A549 (cell line): ENCODE data around the gene VSNL1. TPM values are rescaled to one million over a fixed set of nuclear protein-coding genes. Genes with fewer than 3 reads are reported as not detected.

Source experiments
- ATAC-seq, 2 experiments: fragments of 200-7000 bp in 1 of 2; fragments of >200 bp in 1 of 2; cut with Nextera tagmentation in 1 of 2; cut with Tn5 transposase in 1 of 2; 3 replicates each; pipeline versions ENCODE4 v1.8.0 to v1.9.1; 2018 to 2020; ENCODE audit warnings: mild to moderate bottlenecking in 1 of 2, moderate library complexity in 1 of 2
- CTCF ChIA-PET: fragments of 300-600 bp; sonication (Branson Sonifier 250); formaldehyde crosslinking; extraction: SDS; loops from one replicate; lab custom pipeline; 2021; ENCODE audit warnings: antibody characterized with exemption, inconsistent platforms; lab: Yijun Ruan, JAX
- POLR2A ChIA-PET: fragments of 350-600 bp; formaldehyde crosslinking; extraction: SDS; loops from one replicate; lab custom pipeline; 2021; ENCODE audit warnings: antibody characterized with exemption, inconsistent platforms; lab: Yijun Ruan, JAX
- DNase-seq, 2 experiments: peaks; one replicate each; pipeline versions ENCODE4 v3.0.0 to v3.0.0-alpha.2; 2011 to 2016; ENCODE audit warnings: low read depth in 1 of 2, low spot score in 1 of 2
- FAIRE-seq: peaks from 2 replicates; lab custom pipeline; 2011; peaks lifted over from hg19 to GRCh38; lab: Jason Lieb, UNC
- H3K27ac ChIP-seq, 2 experiments: fragments of >200 bp; sonication (Bioruptor Twin); formaldehyde crosslinking; 3 replicates each; pipeline ENCODE4 v1.5.1; 2016 to 2017
- H3K4me1 ChIP-seq: fragments of >200 bp; sonication (Bioruptor Twin); formaldehyde crosslinking; 3 replicates; pipeline ENCODE4 v1.6.1; 2016
- H3K4me2 ChIP-seq: fragments of >200 bp; sonication (Bioruptor Twin); formaldehyde crosslinking; 3 replicates; pipeline ENCODE4 v1.6.1; 2016
- H3K4me3 ChIP-seq: fragments of >200 bp; sonication (Bioruptor Twin); formaldehyde crosslinking; 3 replicates; pipeline ENCODE4 v1.5.1; 2016
- H3K9me3 ChIP-seq: fragments of >200 bp; sonication (Bioruptor Twin); formaldehyde crosslinking; 3 replicates; pipeline ENCODE4 v1.6.1; 2016
- BCL3 ChIP-seq: fragments of >200 bp; sonication (Bioruptor Twin); formaldehyde crosslinking; IDR thresholded peaks from 3 replicates; pipeline ENCODE4 v1.6.1; 2016
- CBX2 ChIP-seq: fragments of 200-600 bp; sonication (generic); IDR thresholded peaks from 2 replicates; pipeline ENCODE4 v1.6.1; 2016; ENCODE audit warnings: low read depth, mild to moderate bottlenecking, borderline replicate concordance
- CBX8 ChIP-seq: fragments of 200-600 bp; sonication (generic); IDR thresholded peaks from 2 replicates; pipeline ENCODE4 v1.6.1; 2016
- CHD2 ChIP-seq: fragments of 150-350 bp; IDR thresholded peaks from 2 replicates; pipeline ENCODE4 v1.6.1; 2014; ENCODE audit warnings: low read length; ENCODE audit not compliant: partially characterized antibody
- CTCF ChIP-seq: fragments of >200 bp; sonication (Bioruptor Twin); formaldehyde crosslinking; IDR thresholded peaks from 3 replicates; pipeline ENCODE4 v1.5.1; 2016
- E2F6 ChIP-seq: IDR thresholded peaks from 2 replicates; pipeline ENCODE4 v1.6.1; 2012; ENCODE audit warnings: low read depth, borderline replicate concordance
- EHF ChIP-seq: fragments of 250-450 bp; sonication (Bioruptor Pico); IDR thresholded peaks from 2 replicates; pipeline ENCODE4 v1.5.0; 2020; ENCODE audit warnings: mild to moderate bottlenecking
- EHMT2 ChIP-seq: fragments of 200-600 bp; sonication (generic); IDR thresholded peaks from 2 replicates; pipeline ENCODE4 v1.6.1; 2016; ENCODE audit warnings: antibody characterized with exemption, low read depth, mild to moderate bottlenecking, moderate library complexity
- ELK1 ChIP-seq: fragments of 150-350 bp; IDR thresholded peaks from 2 replicates; pipeline ENCODE4 v1.6.1; 2014; ENCODE audit warnings: low read depth, mild to moderate bottlenecking, low read length
- EP300 ChIP-seq, 2 experiments: fragments of >200 bp; sonication (Bioruptor Twin); formaldehyde crosslinking; IDR thresholded peaks; 2 replicates in 1 of 2; 3 replicates in 1 of 2; pipeline ENCODE4 v1.6.1; 2016 to 2017
- FOSB ChIP-seq: fragments of 250-450 bp; sonication (Bioruptor Pico); IDR thresholded peaks from 2 replicates; pipeline ENCODE4 v1.5.0; 2020; ENCODE audit warnings: mild to moderate bottlenecking, moderate library complexity
- FOSL2 ChIP-seq, 2 experiments: fragments of 450-650 bp in 1 of 2; fragments of >200 bp in 1 of 2; sonication (Bioruptor Twin) in 1 of 2; formaldehyde crosslinking; IDR thresholded peaks; 2 replicates each; pipeline versions ENCODE4 v1.5.0 to v1.6.1; 2016 to 2020; ENCODE audit warnings: mild to moderate bottlenecking in 1 of 2, moderate library complexity in 1 of 2
- HEYL ChIP-seq: fragments of 250-450 bp; sonication (Bioruptor Pico); IDR thresholded peaks from 2 replicates; pipeline ENCODE4 v1.8.0; 2021; ENCODE audit warnings: mild to moderate bottlenecking, moderate library complexity
- HOXB5 ChIP-seq: fragments of 250-450 bp; sonication (Bioruptor Pico); IDR thresholded peaks from 2 replicates; pipeline ENCODE4 v1.5.0; 2020; ENCODE audit warnings: mild to moderate bottlenecking, moderate library complexity
- KDM1A ChIP-seq: fragments of 200-600 bp; sonication (generic); IDR thresholded peaks from 2 replicates; pipeline ENCODE4 v1.6.1; 2016; ENCODE audit warnings: low read depth, mild to moderate bottlenecking
- KDM5A ChIP-seq: fragments of 200-600 bp; sonication (generic); IDR thresholded peaks from 2 replicates; pipeline ENCODE4 v1.6.1; 2016; ENCODE audit warnings: antibody characterized with exemption, mild to moderate bottlenecking
- MAFK ChIP-seq: fragments of 450-650 bp; IDR thresholded peaks from 2 replicates; pipeline ENCODE4 v1.6.1; 2014; ENCODE audit not compliant: partially characterized antibody
- POLR2A ChIP-seq: IDR thresholded peaks from 2 replicates; pipeline ENCODE4 v1.6.1; 2012; ENCODE audit warnings: mild to moderate bottlenecking, low read length
- SMC3 ChIP-seq: fragments of >200 bp; sonication (Bioruptor Twin); formaldehyde crosslinking; IDR thresholded peaks from 3 replicates; pipeline ENCODE4 v1.6.1; 2018; ENCODE audit warnings: inconsistent platforms
- SREBF2 ChIP-seq: fragments of 450-650 bp; IDR thresholded peaks from 2 replicates; pipeline ENCODE4 v1.6.1; 2014; ENCODE audit warnings: mild to moderate bottlenecking, moderate library complexity
- TFCP2L1 ChIP-seq: fragments of 250-450 bp; sonication (Bioruptor Pico); IDR thresholded peaks from 2 replicates; pipeline ENCODE4 v1.5.0; 2021; ENCODE audit warnings: mild to moderate bottlenecking
- TP53 ChIP-seq: fragments of 250-450 bp; sonication (Bioruptor Pico); IDR thresholded peaks from 2 replicates; pipeline ENCODE4 v1.5.0; 2021; ENCODE audit warnings: mild to moderate bottlenecking, moderate library complexity
- ZC3H11A ChIP-seq: fragments of 450-650 bp; IDR thresholded peaks from 2 replicates; pipeline ENCODE4 v1.6.1; 2014; ENCODE audit warnings: antibody characterized with exemption, mild to moderate bottlenecking
- ZSCAN20 ChIP-seq: fragments of 250-450 bp; sonication (Bioruptor Pico); IDR thresholded peaks from 2 replicates; pipeline ENCODE4 v1.8.0; 2022; ENCODE audit warnings: mild to moderate bottlenecking, moderate library complexity
- WGBS: methylation state at CpG from one replicate; pipeline ENCODE4 v1.1.6; 2017; ENCODE audit errors: missing lambda C conversion rate; 5-methylcytosine and 5-hydroxymethylcytosine counted together
- polyA plus RNA-seq, 4 experiments: library from polyadenylated mRNA; depleted of rRNA in 3 of 4; stranded (reverse); fragments of >200 nt; fragmentation: RNase III in 1 of 4; extraction: RNeasy Plus Mini Kit Qiagen cat#74134 plus additional on column Dnase treatment in 1 of 4; gene quantifications; 2 replicates in 3 of 4; 3 replicates in 1 of 4; pipeline ENCODE4 v1.2.3, GENCODE V29; 2011 to 2017

Gene VSNL1
- polyA plus RNA-seq, 2 of the 4 experiments (the other 2 are of a cell fraction), result not detected

GRCh38 chr2:17583166-17583565 lies 42.7 kb downstream of the VSNL1 start (continued):
- no peak for TF ChIP-seq KDM1A
- TF ChIP-seq HEYL (CRISPR knock-in tag), result no peak
- TF ChIP-seq ZSCAN20, result no peak
- TF ChIP-seq FOSL2 (IDR thresholded peaks at IDR 0.05), result no peak
- TF ChIP-seq FOSL2 (CRISPR knock-in tag; IDR thresholded peaks at IDR 0.05), result no peak
- TF ChIP-seq, all 56 proteins: peak for 0

- FAIRE-seq (no peak), ATAC-seq (no peak), DNase-seq (no peak)
- H3K9me3 ChIP-seq, result no peaks in the 10 kb centered on the region
- CTCF ChIA-PET, result no interaction called here
- TF ChIP-seq TP53 (CRISPR knock-in tag), result no peak
- TF ChIP-seq TFCP2L1 (CRISPR knock-in tag), result no peak
- TF ChIP-seq SREBF2, result no peak
- TF ChIP-seq ELK1, result no peak
- TF ChIP-seq CTCF, result no peak
- TF ChIP-seq CBX8, result no peak
- TF ChIP-seq FOSB, result no peak
- no peak for TF ChIP-seq SMC3
- TF ChIP-seq, all 56 proteins: peak for 0
- POLR2A ChIA-PET, result no interaction called here
- no peak overlapping the region for H3K27ac ChIP-seq
- WGBS, result 24% methylated on average over 3 of the region's 3 CpGs
- H3K4me2 ChIP-seq, result no peak overlapping the region
- H3K4me1 ChIP-seq, result no peaks in the 10 kb centered on the region
- H3K4me3 ChIP-seq, result no peak overlapping the region
These were observed 43.1 kb downstream of the VSNL1 start for GRCh38 chr2:17583646-17584045.

GRCh38 chr2:17584689-17585088 lies 44.2 kb downstream of the VSNL1 start:
- Histone ChIP-seq H3K4me2 (no peak overlapping the region), H3K9me3 (no peaks in the 10 kb centered on the region), H3K4me1 (no peaks in the 10 kb centered on the region), H3K27ac (no peak overlapping the region), H3K4me3 (no peak overlapping the region)
- POLR2A ChIA-PET, result interaction anchor here (0.6 kb wide), 1 partner anchor 17 kb away, joined by 5 read pairs; no protein-coding TSS in a partner anchor
- no peak for ATAC-seq
- no peak for FAIRE-seq
- CTCF ChIA-PET, result no interaction called here
- DNase-seq, result no peak
- TF ChIP-seq HOXB5 (CRISPR knock-in tag) (no peak), TP53 (CRISPR knock-in tag) (no peak), CBX2 (no peak), EP300 (IDR thresholded peaks at IDR 0.05) (no peak), EHMT2 (no peak), ZC3H11A (no peak), KDM1A (no peak), CTCF (no peak), CHD2 (no peak), BCL3 (no peak), EHF (no peak), E2F6 (no peak), TFCP2L1 (CRISPR knock-in tag) (no peak), KDM5A (no peak), POLR2A (no peak), ELK1 (no peak), MAFK (no peak)
- WGBS, result 9% methylated on average over 4 of the region's 4 CpGs
